OCI-LY3 (cell line): ENCODE measurements around the gene SRGAP2.
"Not testable (repeated sequence)": the region's sequence is repeated elsewhere in the genome, so short reads cannot be mapped to it uniquely, and the experiment has no call there.

ENCODE experiments used
- CTCF ChIP-seq: fragments of 200-600, 300-600 bp; sonication (generic); IDR thresholded peaks from 2 replicates; pipeline ENCODE4 v1.5.1; 2014; ENCODE audit warnings: antibody characterized with exemption, low read length, low read depth
- EZH2phosphoT487 ChIP-seq: fragments of 200-600 bp; shearing (Covaris generic); IDR thresholded peaks from 2 replicates; pipeline ENCODE4 v1.6.1; 2018; ENCODE audit warnings: antibody characterized with exemption, mixed run types, low read depth

- TF ChIP-seq CTCF, EZH2phosphoT487: not testable (repeated sequence)
Measured at GRCh38 chr1:206224190-206224776, 20.9 kb downstream of the SRGAP2 start.
